GM21737 (cell line): ENCODE measurements around the gene EXOC2.
"Not testable (repeated sequence)": the region's sequence is repeated elsewhere in the genome, so short reads cannot be mapped to it uniquely, and the experiment has no call there.

Experiments used
- ATAC-seq: cut with Tn5 transposase; IDR thresholded peaks from one replicate; pipeline ENCODE4 v1.9.1; 2021; ENCODE audit warnings: mild to moderate bottlenecking, moderate library complexity; ENCODE audit not compliant: unreplicated experiment

Gene EXOC2

GRCh38 chr6:641225-641985, 51.5 kb downstream of the EXOC2 start:
- ATAC-seq, result no peak

GRCh38 chr6:636488-636887, 56.5 kb downstream of the EXOC2 start:
- no peak for ATAC-seq

DNA sequence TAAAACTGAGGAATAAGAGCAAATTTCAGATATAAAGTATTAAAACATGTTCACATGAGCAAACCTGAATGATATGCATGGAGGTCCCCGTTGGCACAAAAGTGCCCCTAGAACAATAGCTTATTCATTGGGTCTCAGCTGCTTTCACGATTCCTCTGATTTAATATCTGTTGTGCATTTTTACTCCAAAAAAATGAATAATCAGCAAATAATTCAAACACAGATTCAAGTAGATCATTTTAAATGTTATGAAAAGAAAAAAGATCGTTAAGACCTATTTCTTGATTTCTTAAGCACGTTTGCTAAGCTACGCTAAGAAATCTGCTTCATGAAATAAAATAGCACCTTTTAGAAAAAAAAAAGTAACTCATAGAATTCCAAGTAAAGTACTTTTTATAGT, 57.7 kb downstream of the EXOC2 start:
- ATAC-seq, result no peak

DNA sequence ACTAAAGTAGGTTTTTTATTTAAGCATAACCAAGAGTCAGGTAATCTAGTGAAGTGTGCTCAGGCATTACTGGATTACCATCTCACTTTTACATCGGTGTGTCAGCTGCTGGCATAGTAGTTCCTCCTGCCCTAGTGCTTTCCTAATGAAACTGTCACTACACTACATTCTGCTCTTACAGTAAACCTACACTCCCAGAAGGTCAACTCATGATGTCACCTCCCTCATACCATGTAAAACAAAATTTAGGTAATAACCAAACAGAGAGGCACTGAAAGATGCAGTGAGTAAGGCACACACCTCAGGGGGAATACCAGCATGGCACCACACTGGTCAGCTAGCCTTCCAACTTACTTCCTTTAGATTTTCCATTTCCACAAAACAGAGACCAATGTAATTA, 59.3 kb downstream of the EXOC2 start:
- no peak for ATAC-seq

DNA sequence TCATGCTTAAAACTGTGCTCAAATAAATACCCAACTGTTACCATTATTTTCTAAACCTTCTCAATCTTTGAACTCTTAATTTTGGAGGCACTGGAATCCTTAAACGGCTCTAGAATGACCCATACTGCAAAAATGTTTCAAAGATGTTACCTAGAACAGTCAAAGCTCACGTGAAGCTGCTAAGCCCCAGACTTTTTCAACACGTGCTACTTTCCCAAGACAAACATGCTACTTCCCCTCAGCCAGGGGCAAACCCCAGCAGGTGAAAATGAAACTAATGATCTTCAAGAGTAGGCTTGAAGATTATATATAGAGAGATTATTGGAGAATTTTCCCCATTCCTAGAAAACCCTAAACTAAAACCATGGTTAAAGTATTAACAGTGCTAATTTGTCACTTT, 64.2 kb downstream of the EXOC2 start:
- ATAC-seq, result no peak

DNA sequence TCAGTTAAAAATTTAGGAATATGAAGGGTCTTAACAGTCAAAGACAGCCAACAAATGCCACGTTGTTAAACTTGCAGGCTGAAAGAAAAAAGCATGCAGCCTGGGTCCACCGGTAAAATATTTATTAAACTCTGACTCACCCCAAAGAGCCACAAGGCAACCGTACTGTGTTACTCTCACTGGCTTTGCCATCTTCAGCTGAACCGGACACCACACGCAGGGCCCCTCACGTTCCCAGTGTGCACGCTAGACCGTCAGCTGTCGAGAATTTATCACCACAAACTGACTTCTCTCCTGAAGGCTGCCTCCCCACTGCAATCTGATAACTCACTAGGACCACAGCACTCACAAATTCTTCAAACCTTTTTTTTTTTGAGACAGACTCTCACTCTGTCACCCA, 66.7 kb downstream of the EXOC2 start:
- no peak for ATAC-seq

GRCh38 chr6:624979-625378, 68.0 kb downstream of the EXOC2 start:
- no peak for ATAC-seq

GRCh38 chr6:622462-622861, 70.5 kb downstream of the EXOC2 start:
- no peak for ATAC-seq

- no peak for ATAC-seq
These were observed 71.0 kb downstream of the EXOC2 start for GRCh38 chr6:621931-622330.

DNA sequence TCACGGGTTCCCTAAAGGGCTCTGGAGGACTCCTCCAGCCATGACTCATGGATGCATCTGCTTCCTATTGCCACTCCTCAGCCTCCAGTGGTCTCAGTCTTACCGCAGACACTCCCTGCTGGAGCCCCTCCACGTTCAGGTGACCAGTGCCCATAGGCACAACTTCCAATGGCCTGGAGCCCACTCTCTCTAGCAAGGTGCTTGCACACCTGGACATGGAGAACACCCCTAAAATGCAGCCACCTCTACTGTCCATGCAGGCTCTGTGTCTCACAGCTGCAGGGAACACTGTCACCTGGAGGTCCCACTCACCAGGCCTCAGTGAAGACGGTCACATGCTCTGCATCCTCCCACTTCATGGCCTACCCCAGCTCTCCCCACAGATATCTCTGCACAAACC, 72.0 kb downstream of the EXOC2 start:
- ATAC-seq, result no peak

DNA sequence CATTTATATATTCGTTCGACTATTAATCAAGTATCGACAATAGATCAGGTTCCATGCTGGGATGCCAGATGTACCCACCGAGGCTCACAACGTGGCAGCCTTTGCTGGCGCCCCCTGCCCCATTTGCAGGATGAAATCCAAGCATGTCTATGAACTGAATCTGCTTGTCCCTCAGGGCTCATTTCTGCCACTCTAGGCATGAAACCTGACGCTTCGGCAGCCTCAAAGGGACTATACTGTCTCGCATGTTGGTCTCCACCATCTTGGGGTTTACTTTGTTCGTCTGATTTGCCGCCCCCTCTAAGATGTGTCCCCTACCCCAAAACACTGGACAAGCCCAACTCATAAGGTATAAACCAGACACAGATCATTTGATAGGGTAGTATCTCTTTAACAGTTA, 72.8 kb downstream of the EXOC2 start:
- ATAC-seq, result no peak

DNA sequence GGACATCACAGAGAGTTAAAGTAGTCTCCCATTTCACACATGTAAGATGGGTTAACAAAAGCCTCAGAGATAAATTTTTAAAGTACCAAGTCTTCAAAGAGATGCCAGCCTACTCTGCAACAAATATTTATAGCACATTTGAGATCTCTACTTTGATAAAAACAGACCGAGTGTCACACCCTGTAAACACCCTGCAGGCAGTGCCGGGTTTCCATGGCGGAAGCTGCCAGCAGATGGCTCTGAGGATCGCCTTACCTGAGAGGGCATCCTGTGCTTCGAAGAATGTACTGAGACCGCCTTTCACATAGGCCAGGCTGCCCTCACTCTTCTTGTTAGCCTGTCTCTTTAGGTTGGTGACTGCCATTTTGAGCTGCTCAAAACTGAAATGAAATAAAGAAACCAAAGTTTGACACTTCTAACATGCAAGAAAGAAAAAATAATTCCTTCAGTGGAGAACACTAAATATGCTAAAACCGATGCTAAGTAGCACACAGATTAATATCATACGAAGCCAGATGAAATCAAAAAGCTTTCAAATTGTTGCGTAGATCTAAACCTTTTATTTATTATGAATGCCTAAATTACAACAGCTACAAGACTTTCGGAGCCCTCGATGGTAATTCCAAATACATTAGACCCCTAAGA, 75.4 kb downstream of the EXOC2 start:
- ATAC-seq, result no peak

- no peak for ATAC-seq
These were observed 79.0 kb downstream of the EXOC2 start for GRCh38 chr6:613981-614380.

DNA sequence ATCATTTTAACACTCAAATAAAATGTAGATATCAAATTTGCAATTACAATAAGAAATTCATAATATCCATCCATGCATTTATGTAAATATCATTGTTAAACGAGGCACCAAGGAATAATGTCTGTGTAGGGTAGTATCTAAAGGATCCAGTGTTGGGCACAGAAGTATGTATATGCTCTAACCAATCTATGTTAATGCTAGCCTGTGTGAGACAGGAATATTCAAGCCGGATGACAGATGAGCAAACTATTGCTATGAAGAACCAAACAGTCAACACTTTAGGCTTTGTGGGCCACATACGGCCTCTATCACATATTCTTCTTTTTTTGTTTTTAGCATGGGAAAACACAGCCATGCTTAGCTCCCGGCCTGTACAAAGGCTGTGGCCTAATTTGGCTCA, 81.0 kb downstream of the EXOC2 start:
- ATAC-seq, result no peak

DNA sequence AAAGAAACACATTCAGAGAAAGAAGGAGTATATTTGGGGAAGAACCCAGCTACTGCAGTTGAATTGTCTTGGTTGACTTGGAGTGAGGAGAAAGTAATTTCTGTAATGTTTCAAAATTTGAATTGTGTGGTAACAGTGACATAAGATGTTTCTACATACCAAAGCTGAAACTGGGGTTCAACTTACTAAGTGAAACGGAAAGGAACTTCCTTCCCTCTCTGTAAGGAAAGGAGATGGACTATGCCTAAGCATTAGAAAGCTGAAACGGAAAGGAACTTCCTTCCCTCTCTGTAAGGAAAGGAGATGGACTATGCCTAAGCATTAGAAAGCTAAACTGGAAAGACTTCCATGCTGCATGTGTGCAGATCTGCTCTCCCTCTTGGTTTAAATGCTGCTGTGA, 82.1 kb downstream of the EXOC2 start:
- no peak for ATAC-seq

DNA sequence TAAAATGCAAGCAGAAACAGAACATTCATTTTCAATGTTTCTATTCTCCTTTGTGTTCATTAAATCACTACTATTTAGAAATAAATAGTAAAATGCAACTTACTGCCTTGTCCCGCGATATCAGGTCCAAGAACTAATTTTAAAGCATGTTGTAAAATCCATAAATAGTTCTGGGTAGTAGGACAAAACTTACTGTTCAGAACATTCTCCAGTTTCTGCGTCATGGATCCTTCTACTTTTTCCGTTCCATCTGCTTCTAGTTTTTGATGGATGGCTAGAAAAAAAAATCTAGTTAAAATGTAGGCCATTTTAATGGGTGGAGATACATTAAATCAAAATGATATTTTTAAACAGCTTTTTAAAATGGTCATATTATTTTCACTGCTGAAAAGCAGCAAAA, 83.0 kb downstream of the EXOC2 start:
- ATAC-seq, result no peak

GRCh38 chr6:606829-607379, 86.0 kb downstream of the EXOC2 start:
- no peak for ATAC-seq

- not testable (repeated sequence) for ATAC-seq
These were observed 87.0 kb downstream of the EXOC2 start for GRCh38 chr6:605895-606294.

DNA sequence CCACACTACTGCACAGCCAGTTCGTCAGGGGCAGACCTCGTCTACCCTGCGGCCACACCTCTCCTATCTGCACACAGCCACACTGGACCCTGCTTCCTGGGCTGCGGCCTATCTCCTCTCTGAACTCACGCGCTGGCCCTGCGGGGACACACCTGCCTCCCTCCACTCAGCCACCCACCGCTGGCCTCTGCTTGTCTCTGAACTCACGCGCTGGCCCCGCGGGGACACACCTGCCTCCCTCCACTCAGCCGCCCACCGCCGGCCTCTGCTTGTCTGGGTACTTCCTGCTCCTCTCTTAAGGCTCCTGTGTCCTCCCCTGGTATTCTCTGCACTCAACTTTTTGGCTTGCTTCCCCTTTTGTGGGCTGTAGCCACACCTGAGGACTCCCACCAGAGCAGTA, 88.4 kb downstream of the EXOC2 start:
- ATAC-seq, result no peak

DNA sequence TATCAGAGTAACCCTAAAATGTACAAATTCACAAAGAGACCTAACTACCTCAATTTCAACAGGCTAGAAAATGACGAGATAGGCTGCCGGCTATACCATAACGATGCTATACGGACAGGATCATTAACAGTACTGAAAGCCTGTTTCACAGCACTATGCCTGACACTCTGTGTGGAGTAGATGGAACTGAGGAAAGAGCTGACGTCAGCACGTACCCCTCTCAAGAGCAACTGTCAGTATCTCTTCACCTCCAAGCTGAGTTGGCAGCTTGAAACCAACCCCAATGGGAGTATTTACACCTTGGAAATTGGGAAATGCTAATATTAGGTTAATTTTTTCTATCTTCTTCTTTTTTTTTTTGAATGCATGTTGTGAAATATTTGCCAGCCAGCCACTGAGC, 89.7 kb downstream of the EXOC2 start:
- ATAC-seq, result no peak

- no peak for ATAC-seq
These were observed 93.1 kb downstream of the EXOC2 start for GRCh38 chr6:599576-600448.

GRCh38 chr6:593907-594212, 99.1 kb downstream of the EXOC2 start:
- ATAC-seq, result no peak
